HG02943 (cell line): Measurements from ENCODE around the gene FOXL2.

Experiments
- ATAC-seq: cut with Tn5 transposase; IDR thresholded peaks from one replicate; pipeline ENCODE4 v1.9.1; 2021; ENCODE audit warnings: mild to moderate bottlenecking, low read depth, moderate library complexity; ENCODE audit not compliant: unreplicated experiment

The FOXL2 gene

DNA sequence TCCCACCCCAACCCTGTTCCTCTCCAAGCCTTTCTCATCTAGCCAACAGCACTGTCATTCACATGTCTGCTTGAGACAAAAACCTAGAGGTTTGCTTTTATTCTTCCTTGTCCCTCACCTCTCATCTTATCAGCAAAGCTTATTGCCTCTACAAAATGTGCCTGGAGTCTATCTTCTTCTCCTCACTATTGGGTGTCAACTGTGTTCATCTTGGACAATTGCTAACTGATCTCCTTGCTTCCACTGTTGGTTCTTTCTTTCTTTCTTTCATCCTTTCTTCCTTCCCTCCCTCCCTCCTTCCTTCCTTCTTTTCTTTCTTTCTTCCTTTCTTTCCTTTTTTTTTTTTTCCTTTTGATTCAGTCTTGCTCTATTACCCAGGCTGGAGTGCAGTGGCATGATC lies 48.2 kb downstream of the FOXL2 start:
- no peak for ATAC-seq

GRCh38 chr3:138898301-138898700 lies 48.6 kb downstream of the FOXL2 start:
- ATAC-seq = no peak
